ENCODE measurements around the gene WDR27.

Gene WDR27

DNA sequence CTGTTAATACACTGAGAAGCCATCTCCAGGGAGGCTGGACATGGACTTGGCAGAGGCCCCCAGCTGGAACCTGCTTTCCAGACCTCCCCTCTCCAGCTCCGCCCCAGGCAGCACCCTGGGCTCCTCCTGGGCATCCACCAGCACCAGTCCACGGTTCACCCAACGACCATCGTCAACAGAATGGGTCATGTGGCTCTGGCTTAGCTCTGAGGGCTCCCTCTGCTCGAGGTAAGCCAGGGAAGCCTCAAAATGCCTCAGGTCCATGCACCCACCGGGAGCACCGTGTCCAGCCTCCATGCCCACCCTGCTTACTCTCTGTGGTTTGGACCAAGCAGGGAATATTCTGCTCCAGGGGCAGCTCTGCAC lies 40.5 kb downstream of the WDR27 start:
- no peak overlapping the region for H3K27ac ChIP-seq
- ChIA-PET CTCF (no interaction called here), POLR2A (ENCODE audit: low non-redundant PET) (no interaction called here)
- no peak for DNase-seq (ENCODE audit: low spot score)
- TF ChIP-seq, protein P1, sequence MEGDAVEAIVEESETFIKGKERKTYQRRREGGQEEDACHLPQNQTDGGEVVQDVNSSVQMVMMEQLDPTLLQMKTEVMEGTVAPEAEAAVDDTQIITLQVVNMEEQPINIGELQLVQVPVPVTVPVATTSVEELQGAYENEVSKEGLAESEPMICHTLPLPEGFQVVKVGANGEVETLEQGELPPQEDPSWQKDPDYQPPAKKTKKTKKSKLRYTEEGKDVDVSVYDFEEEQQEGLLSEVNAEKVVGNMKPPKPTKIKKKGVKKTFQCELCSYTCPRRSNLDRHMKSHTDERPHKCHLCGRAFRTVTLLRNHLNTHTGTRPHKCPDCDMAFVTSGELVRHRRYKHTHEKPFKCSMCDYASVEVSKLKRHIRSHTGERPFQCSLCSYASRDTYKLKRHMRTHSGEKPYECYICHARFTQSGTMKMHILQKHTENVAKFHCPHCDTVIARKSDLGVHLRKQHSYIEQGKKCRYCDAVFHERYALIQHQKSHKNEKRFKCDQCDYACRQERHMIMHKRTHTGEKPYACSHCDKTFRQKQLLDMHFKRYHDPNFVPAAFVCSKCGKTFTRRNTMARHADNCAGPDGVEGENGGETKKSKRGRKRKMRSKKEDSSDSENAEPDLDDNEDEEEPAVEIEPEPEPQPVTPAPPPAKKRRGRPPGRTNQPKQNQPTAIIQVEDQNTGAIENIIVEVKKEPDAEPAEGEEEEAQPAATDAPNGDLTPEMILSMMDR (conservative IDR thresholded peaks at IDR 0.05; ENCODE audit: low read depth) = no peak

DNA sequence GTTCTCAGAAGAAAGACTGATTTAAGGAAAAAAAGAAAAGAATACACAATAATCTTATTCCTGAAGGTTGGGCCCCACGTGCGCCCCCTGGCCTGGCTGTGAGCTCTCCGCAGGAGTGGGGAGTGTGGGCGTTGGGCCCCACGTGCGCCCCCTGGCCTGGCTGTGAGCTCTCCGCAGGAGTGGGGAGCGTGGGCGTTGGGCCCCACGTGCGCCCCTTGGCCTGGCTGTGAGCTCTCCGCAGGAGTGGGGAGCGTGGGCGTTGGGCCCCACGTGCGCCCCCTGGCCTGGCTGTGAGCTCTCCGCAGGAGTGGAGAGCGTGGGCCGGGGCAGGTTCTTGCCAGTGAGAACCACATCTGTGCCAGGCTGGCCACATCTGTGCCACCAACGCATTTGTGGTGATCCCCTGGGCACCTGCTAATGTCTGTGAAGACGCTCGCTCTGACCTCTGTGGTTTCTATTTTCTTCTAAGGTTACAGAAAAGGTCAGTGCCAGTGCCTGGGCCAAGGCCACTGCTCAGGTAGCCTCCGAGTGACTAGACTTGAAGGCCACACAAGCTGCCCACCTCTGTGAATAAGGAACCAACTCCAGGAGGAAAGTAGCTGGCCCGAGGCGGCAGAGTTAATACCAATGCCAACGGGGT lies 41.0 kb downstream of the WDR27 start:
- H3K27ac ChIP-seq = no peak overlapping the region
- ChIA-PET CTCF (no interaction called here), POLR2A (ENCODE audit: low non-redundant PET) (no interaction called here)
- no peak for DNase-seq (ENCODE audit: low spot score)
- TF ChIP-seq, protein P1 (conservative IDR thresholded peaks at IDR 0.05; ENCODE audit: low read depth) = no peak

DNA sequence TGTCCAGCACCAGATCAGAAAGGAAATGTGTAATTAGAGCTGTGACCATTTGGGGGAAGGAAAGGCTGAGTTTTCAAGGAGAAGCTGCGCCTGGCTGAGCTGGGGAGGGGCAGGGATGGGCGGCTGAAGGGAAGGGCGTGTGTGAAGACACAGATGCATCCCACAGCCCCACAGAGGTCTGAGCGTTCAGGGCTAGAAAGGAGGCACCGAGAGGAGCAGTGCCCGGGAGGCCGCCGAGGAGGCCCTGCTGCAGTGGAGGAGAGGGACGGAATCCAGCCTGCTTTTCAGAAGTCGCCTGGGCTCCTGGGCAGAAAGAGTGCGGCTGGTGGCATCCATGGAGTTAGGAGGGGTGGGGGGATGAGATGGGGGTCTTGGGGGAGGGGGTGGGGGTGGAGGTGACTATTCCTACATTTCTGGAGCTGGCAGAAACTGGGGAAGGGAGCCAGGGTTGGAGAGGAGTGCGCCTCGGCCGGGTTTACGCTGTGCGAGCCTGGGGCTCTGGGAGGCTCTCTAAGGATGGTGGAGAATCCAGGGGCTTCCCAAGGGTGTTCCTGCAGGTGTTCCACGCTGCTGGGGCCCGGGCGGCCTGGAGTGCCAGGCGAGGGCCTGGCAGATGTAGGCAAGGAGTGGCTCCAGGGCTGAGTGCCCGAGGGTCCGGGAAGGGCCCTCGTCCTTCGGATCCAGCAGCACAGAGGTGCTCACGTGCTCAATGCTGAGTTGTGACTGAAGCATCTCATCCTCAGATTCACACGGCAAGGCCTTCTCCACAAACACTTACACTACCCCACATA lies 41.8 kb downstream of the WDR27 start:
- no peak for DNase-seq (ENCODE audit: low spot score)
- CTCF ChIA-PET = no interaction called here
- TF ChIP-seq, protein P1 (conservative IDR thresholded peaks at IDR 0.05; ENCODE audit: low read depth) = no peak
- POLR2A ChIA-PET (ENCODE audit: low non-redundant PET) = no interaction called here
- H3K27ac ChIP-seq = no peak overlapping the region

DNA sequence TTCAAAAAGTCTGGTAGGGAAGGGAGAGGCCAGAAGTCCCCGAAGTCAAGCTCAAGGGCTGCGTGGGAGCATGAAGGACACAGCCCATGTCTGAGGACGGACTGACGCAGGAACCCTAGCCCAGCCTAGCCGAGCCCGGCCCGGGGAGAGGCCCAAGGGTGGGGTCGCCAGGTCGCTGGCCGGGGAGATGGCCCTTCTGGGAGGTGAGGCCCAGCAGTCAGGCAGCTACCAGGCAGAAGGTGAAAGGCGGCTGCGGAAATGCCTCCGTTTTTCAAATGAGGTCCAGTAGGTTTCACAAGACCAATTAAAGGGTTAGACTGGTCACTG lies 44.6 kb downstream of the WDR27 start:
- no peak overlapping the region for H3K27ac ChIP-seq
- TF ChIP-seq, protein P1 (conservative IDR thresholded peaks at IDR 0.05; ENCODE audit: low read depth) = no peak
- ChIA-PET POLR2A (ENCODE audit: low non-redundant PET) (no interaction called here), CTCF (no interaction called here)
- no peak for DNase-seq (ENCODE audit: low spot score)

DNA sequence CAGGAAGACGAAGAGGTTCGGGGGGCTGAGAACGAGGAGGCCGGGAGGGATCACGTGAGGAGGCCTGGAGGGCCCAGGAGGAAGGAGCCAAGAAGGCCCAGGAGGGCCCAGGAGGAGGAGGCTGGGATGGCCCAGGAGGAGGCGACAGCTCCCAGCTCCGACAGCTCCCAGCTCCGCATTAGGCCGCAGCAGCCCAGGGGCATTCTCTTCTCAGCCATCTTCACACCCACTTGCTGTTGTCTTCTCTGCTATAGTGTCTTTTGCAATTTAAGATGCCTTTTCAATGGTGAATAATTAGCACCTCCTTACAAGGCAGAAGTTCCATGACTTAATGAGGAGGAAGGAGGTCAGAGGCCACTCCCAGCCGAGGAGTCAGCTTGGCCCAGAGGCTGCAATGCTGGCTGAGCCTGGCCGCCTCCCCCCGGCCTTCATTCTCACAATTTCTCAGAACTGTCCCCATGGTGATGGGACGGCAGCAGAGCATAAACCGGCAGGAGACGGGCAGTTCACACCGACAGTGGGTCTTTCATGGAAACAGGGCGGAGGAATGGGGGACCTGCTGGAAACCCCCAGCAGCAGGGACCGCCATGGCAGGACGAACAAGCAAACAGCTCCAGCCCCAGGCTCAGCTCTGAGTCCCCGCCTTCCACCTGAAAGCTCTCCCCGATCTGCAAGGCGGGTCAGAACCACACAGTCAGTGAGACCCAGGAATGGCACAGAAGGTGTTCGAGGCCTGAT lies 45.1 kb downstream of the WDR27 start:
- POLR2A ChIA-PET (ENCODE audit: low non-redundant PET) = no interaction called here
- CTCF ChIA-PET = no interaction called here
- H3K27ac ChIP-seq = no peak overlapping the region
- TF ChIP-seq, protein P1 (conservative IDR thresholded peaks at IDR 0.05; ENCODE audit: low read depth) = no peak
- no peak for DNase-seq (ENCODE audit: low spot score)

DNA sequence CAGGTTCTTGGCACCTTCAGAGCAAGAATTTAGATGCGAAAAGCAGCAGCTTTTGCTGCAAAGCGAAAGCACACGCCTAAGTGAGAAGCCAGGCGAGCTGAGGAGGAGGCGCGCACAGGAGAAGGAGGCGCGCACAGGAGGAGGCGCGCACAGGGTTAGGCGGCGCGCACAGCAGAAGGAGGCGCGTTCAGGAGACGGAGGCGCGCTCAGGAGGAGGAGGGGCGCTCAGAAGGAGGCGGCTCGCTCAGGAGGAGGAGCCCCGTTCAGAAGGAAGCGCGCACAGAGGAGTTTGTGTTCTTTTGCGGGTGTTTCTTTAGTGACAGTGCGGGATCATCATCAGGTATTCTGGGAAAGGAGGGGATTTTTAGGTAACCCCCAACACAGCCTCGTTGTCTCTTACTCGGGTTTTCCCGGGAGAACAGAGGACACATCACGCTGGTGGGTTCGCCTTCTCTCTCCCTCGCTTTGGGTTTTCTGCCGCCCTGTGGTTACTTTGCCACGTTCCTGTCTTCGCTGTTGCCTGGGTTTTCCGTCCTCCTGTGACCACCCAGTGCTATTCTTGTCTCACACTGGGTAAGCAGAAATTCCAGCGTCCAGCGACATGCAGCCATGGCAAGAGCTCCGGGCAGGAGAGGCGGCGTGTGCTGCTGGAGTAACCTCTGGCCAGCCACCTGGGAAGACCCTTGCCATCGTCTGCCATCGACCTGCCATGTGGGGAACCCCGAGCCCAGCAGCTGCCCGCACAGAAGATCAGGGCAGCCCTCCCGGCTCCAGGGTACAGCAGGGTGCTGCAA lies 47.0 kb downstream of the WDR27 start:
- ChIA-PET CTCF (interaction anchor here (0.7 to 0.9 kb wide), 2 partner anchors 56 to 496 kb away, joined by 3 read pairs; no protein-coding TSS in a partner anchor), POLR2A (ENCODE audit: low non-redundant PET) (no interaction called here)
- H3K27ac ChIP-seq = peak overlapping the region; percentile 64
- DNase-seq (ENCODE audit: low spot score) = peak; percentile 55
- TF ChIP-seq, protein P1 (conservative IDR thresholded peaks at IDR 0.05; ENCODE audit: low read depth) = peak; percentile 30; the same call in 1 of the 2 replicates
